Hepatic stellate cell (primary cell): ENCODE data around the gene MRM2.

Experiments used
- DNase-seq: peaks from one replicate; pipeline ENCODE4 v3.0.0; 2011; ENCODE audit warnings: low spot score

Gene MRM2

DNA sequence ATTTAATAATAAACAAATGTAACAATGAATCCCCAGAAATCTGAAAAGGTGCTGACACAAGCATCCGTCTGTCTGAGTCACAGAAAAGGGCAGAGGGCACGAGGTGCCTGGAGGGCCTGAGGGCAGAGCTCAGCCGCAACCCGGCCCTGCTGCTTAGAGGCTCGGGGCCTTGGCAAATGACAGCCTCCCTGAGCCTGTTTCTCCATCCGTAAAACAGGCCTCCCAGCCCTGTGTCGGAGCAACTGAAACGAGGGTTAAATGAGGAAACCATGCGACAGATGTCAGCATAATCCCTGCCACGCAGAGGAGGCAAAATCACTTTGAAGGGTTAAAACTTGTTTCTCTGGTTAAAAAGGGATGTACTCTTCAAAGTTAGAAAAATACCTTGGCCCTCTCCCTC lies 24.9 kb upstream of the MRM2 start:
- DNase-seq = no peak

DNA sequence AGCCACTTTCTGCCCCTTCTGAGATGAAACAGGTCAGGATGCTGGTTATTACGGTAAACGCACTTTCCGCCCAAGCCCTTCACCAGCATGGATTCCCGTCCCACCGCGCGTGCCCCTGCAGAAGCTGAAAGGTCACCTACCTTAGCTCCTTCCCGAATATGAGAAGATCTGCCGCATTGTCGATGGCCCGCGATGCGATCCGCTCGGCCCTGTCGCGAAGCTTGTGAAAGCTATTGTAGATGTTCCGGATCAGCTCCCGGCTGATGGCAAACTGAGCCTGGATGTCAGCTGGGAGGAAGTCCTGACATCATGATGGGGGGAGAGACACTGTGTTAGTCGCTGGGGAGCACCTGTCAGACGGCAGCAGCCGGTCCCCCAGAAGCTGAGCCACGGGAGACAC lies 22.2 kb upstream of the MRM2 start:
- DNase-seq = no peak

DNA sequence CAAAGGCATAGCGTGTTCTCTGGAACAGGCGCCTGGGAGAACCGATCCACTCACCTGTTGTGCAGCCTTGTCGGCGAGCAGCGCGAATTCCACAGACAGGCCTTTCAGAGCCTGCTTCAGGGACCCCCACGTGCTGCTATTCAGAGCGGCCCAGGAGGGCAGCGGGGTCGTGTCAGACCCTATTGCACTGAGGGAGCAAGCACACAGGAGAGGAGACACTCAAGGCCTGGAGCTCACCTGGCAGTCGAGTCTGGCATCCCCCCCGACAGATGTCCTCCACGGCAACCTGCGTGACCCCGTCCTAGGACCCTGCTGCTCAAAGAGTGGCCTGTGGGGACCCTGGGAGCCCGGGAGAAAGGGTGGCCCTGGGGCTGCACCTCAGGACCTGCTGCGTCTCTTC lies 21.2 kb upstream of the MRM2 start:
- DNase-seq = no peak

DNA sequence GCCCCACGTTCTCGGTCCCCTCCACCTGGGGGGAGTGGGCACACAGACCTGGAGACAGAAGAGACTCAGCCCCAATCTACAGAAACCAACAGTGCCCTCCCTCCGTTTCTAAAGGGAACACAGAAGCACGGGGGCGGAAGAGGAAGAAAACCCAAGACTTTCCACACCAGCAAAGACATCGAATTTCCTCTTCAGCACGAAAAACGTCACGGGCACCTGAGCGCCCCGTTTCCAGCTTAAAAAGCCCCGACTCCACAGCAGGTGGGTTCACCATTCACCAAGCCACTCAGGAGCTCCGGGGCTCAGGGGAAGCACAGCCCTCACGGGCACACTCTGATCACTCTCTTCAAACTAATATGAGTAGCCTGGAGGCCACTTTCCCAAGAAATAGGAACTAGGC lies 19.6 kb upstream of the MRM2 start:
- DNase-seq = no peak

DNA sequence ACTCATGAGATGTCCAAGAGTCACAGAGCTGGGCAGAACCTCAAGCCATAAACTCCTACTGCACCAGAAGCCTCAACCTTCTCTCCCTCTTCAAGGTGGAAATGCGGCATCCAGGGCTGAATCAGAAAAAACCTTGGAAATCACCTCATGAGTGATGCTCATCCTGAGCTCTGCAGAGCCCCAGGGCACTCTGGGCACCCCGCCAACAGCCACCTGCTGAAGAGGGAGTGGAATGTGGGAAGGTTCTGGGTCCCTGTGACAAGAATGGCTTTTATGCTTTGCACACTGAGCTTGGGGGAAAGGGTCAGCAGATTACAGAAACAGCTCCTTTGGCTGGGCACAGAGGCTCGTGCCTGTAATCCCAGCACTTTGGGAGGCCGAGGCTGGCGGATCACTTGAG lies 18.8 kb upstream of the MRM2 start:
- no peak for DNase-seq

DNA sequence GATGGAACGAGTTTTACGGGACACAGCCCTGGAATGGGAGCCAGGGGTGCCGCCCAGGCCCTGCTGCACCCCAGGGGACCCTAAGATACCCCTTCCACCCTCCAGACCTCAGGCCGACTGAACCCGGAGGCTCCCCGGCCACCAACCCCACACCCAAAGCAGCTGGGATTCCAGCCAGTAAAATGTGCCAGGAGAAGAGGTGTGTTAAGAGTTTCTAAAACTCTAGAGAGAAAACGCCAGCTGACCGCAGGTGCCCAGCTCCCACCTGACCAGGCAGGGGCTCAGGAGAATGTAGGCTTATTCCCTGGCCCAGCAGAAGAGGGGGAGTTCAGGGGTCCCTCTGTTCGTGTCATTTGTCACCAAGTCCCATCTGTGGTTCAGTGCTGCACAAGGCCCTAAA lies 17.5 kb upstream of the MRM2 start:
- DNase-seq = no peak

DNA sequence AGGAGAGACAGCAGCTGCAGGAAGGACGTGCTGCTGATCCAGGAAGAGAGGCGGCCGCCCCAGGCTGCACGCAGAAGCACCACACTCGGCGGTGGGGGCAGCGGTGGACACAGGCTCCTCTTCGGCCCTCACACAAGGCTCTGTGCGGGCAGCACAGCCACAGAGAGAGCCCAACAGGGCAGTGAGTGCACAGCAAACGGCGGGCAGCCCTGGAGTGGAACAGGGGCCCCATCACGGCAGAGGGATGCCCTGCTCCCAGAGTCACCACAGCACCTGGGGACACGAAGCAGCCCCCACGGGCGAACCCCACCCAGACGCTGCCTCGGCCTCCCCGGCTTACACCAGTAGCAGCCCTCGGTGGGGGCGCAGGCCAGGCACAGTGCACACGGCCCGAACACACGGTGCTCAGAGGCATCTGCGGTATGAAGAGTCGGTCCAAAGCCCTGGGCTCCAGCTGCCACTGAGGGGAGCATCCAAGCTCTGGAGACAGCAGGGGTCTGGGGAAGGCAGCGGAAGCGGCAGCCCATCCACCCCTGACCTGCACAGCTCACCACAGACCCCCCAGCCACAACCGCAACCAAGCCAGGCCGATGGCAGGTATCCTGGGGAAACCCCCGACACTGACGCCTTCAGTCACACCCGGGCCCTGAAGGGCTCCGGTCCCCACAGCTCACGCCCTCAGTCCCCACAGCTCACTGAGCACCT lies 16.8 kb upstream of the MRM2 start:
- DNase-seq = no peak

DNA sequence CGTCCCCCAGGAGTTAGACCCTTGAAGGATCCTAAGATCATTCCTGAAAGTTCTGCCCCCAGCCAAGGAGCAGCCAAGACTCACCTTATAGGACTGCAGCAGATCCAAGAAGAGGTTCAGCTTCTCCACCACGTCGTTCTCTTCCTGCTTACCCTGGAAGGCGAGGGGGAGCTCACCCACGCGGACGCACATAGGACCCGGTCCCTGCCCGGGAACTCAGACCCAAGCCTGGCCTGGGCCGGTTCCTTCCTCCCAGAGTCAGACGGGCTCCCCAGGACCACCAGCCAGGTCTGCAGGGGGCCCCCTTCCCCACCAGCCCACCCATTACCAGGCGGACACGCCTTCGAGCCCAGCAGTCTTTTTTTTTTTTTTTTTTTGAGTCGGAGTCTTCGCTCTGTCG lies 15.6 kb upstream of the MRM2 start:
- DNase-seq = no peak

DNA sequence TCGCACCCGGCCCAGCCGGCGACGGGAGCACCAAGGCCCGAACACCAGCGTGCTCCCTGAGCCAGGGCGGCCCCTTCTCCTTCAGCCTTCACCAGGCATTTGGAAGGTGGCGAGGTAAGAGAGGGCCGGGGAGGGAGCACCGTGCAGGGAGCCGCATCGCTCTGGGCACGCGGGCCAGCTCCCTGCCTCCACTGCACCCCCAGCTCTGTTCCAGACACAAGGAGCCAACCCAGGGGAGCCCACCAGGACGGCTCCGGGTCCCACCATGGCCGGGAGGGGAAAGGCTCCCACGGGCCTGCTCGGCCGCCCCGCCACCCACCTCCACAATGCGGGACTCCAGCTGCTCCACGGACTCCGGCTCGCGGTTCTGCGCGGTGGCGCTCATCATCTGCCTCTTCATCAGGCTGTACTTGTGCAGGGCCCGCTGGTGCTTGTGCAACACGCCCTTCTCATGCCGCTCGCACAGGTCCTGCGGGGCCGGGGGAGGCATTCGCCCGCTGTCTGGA lies 15.1 kb upstream of the MRM2 start:
- no peak for DNase-seq

DNA sequence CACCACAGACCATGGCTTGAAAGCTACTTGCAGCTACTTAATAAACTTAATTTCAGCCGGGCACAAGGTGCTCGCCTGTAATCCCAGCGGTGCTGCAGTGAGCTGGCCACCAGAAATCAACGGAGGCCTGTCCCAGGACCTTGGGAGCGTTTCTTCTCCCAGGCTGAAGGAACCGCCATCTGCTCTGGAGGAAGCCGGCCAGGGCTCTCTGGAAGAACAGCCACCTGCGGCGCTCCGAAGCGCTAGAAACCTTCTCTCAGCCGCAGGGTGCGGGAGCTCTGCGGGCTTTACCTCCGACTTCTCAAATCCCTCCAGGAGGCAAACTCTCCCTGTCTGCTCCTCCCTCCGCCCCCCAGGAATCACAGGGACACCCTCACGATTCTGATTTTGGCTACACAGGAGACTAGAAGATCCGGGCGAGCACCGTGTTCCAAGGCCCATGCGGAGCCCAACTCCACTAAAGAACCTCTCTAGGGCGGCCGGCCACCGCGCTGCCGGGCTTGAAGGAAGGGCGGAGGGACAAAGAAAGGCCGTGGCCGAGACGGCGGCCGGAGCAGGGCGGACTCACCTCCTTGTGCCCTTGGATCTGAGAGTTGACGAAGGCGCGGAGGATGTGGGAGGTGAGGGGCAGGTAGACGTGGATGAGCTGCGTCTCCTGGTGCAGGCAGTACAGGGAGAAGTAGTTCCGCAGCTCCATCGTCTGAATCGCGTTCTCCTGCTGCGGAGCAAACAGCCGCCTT lies 14.5 kb upstream of the MRM2 start:
- no peak for DNase-seq

DNA sequence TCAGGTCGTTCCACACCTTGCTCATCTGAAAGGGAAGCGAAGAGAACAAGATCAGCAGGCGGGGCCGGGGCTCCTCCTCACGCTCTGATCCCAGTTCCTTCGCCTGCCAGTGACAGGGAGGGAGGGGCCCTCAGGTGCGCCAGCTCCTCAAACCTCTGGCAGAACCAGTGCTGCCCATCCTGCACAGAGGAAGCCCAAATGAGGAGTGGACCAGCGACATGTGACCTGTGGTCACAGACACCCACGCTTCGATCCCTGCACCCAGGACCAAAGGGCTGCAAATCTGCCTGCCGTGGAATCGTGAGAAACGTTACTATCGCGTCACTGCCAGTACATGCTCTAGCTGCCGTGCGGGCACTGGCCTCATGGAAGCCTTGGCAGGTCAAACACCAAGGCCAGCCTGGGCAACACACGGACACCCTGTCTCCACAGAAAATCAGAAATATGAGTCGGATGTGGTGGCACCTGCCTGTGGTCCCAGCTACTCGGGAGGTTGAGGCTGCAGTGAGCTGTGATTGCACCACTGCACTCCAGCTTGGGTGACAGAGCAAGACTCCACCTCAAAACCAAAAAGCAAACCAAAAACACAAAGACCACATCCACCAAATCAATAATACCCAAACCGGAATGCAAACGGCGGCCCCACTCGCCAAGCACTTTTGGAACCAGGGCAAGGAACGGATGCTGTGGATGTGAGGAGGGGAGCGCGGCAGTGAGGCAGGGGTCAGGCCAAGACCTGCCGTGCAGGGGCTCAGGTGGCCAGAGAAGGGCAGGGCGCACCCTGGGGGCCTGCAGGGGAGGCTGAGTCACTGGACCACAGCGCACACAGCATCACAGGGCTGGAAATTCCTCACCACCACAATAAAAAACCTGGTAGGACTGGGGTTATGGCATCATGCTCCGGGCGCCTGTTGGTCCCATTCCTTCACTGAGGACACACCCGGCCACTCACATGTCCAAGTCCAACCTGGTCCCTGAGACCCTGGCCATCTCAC lies 13.4 kb upstream of the MRM2 start:
- DNase-seq = no peak

DNA sequence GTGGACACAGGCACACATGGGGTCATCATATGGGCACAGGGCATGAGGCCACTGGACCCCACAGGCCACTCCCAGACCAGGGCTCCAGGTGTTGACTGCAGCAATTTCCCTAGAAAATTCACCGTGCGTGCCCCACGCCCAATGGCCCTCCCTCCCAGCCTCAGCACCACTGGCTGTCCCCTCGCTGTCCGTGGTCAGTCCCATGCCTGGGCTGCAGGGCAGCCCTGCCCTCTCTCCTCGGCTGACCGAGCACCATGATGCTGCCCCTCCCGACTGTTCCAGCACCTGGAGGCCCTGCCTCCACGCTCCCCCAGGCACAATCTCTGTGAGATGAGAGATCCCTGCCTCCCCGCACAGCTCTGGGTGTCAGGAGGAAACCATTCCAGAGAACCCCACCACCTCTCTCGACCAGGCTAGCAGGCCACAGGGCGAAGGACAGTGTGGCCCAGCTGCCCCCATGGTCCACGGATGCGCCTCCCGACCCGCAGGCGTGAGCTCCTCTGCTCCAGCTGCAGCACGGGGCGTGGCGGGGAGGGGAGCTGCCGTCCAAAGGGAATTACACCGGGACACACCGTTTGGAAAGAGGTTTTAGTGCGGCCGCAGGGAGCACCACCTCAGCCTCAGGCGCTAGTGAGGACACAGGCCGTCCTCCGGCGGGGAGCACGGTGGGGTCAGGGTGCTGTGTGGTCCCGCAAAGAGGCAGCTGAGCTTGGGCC lies 12.6 kb upstream of the MRM2 start:
- no peak for DNase-seq

DNA sequence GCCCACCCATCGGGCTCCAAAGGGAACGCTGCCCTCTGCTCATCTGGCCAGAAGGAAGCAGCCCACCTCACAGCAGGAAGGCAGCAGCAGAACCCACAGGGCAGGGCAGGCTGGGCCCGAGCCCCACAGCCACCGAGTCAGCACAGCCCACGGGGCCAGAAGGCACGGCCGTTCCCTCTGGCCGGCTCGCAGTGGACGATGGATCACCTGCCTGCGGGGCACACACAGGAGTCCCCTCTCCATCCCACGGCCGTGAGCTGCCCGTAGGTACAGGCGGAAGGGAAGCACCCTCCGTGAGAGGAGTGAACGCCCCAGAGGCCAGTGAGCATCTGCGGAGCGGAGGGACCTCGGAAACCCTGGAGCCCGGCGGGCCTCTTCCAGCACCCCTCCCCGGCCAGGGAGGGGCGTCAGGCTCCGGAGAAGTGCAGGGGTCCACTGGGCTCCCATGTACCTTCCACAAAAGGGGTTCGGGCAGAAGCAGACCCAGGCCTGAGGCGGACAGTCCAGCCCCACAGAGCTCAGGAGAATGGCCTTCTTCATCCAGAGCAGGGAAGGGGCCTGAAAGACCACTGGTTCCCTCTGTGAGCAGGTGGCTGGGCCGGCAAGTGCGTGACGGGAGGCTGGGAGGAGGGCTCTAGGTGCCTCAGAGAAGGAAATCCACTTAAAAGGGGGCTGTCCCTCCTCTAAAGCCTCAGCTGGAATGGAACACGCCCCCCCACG lies 11.7 kb upstream of the MRM2 start:
- no peak for DNase-seq

DNA sequence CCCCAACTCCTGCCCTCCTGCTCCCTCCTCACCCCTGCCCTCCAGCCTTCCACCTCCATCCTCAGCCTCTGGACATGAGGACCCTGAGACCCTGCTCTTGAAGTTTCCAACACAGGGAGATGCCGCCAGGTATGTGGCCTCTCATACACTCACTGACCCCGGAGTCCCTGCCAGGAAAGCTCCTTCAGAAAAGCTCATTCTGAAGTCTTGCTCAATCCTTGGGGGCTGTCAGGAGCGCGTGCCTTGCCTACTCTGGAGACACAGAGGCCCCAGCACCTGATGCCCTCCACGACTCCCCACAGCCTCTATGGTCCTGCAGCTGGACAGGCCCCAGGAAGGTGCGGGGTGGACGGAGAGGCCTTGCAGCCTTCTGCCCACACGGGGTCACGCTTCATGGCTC lies 11.0 kb upstream of the MRM2 start:
- DNase-seq = no peak

DNA sequence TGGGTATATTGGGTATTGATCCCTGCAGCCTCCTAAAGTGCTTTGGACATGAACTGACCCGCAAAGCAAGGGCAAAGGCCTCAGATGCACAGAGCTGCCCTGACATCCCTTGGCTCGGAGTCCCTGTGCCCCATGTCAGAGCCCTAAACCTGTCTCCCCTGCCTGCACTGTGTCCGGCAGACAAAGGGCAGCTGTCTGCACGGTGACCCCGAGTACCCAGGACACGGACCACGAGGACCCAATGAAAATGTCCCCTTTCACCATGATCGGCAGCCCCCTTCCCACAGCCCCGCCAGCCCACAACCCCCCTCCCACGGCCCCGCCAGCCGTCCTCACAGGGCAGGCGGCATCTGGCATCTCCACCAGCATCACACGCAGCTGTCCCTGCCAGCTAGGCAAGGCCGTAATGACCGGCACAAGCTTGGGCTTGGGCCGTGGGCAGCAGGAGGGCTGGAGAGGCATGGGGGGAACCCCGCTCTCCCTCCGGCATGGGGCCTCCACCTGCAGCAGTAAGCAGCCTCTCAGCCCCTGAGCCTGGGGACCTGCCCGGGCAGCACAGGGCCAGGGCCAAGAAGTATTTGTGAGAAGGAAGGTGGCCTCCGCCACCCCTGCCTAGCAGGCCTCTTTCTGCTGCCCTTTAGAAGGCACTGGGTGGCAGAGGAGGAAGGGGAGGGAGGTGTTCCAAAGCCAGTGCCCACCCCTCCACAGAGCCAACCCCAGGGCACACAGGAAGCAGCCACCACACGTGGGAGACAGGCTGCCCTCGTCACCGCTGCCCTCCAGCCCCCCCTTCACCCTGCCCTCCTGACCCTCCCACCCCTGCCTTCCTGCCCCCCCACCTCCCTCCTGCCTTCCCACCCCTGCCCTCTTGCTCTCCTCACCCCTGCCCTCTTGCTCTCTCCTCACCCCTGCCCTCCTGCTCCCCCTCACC lies 10.1 kb upstream of the MRM2 start:
- no peak for DNase-seq

DNA sequence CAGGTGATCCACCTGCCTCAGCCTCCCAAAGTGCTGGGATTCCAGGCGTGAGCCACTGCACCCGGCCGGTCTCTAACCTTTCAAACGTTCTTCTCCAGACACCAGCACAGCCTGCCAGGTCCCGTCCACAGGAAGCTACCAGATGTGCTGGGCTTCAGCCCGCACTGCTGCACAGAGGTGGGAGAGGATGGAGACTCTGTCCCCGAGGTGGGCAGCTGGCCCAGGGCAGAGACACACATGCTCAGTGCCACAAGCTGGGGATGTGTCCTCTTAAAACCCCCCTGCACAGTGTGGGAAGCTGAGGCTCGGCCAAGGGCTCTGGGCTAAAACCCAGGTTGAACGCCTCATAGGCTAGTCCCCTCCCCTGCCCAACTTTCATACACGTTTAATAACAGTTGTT lies 9.4 kb upstream of the MRM2 start:
- DNase-seq = no peak

DNA sequence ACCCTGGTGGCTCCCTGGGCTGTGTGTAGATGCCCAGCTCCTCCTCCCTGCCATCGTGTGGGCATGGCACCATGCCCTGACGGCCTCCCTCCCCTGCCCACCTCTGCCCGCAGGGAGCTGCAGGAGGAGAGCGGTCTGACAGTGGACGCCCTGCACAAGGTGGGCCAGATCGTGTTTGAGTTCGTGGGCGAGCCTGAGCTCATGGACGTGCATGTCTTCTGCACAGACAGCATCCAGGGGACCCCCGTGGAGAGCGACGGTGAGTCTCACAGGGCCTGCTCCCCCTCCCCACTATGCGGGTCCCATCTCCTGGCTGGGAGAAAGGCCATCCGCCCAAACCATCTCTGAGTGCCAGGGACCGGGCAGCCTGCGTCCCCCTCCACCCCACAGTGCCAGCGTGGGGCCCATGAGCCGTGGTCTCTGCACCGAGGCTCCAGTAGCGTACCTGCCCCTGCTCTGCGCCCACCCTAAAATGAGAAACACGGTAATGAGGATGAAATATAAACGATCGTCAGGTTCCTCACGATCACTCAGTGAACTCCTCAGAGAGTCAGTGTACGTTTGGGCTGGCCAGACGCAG lies 7.8 kb upstream of the MRM2 start:
- no peak for DNase-seq

DNA sequence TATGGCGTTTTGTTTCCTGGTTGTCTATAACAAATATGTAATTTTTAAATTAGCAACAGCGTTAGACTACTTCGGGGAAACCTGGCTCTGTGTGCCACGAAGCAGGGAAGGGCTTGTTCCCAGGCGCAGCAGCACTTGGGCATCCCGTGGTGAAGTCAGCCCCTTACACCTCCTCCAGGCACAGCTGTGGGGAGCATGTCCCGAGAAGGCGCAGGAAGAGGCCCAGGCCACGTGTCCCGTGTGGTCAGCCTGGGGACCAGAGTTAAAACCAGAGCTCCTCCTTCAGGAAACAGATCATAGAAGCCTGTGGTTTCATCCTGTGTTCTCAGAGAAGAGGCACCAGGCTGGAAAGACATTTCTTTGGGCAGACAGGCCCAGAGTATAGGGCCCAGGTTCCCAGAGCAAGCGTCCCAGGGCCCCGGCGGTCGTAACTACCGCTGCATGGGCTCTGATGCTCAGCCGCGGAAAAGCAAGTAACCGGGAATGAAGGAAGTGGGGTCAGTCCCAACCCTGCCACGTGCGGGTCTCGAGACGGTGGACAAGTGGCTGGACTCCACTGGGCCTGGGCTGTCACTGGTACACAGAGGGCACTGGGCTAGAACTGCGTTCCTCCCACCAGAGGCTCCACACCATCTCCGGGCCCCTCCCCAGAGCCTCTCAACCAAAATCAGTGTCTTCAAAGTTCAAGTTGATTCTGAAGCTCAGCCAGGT lies 7.1 kb upstream of the MRM2 start:
- DNase-seq = peak; percentile 99
